ENCODE data around the gene CDH13.

The CDH13 gene

DNA sequence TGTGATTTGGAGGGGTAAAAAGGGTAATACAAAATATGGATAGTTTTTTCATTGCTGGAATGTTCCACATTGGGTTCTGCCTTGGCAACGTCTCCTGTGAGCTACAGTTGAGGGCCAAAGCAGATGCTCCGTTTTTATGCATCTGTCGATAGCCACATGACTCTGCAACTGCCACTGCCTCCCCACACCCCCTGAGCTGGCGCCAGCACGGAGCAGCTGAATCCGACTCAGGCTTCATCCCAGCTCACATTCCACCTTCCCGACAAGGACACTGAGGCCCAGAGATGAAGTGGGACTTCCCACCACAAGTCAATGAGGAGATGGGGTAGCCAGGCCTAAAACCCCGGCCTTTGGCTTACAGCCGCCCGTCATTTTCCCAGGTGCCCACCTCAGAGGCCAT, 334.1 kb downstream of the CDH13 start:
- no peak for DNase-seq

DNA sequence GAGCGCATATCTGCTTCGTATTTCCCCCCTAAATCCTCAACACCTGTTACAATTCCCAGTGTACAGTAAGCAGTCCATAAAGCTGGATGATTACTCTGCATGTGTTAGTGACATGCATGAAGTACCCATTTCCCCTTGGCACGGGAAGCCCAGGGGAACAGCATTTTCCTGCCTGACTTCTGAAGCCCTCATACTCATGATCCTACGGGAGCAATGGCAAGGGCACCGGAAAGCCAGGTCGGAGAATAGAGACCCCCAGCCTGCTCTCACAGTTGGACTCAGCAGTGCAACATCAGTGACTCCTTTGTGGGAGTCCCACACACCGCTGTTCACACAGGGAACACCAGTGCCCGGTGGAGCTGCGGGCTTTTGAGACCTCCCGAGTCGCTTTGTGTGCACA, 336.9 kb downstream of the CDH13 start:
- DNase-seq = peak; percentile 61

DNA sequence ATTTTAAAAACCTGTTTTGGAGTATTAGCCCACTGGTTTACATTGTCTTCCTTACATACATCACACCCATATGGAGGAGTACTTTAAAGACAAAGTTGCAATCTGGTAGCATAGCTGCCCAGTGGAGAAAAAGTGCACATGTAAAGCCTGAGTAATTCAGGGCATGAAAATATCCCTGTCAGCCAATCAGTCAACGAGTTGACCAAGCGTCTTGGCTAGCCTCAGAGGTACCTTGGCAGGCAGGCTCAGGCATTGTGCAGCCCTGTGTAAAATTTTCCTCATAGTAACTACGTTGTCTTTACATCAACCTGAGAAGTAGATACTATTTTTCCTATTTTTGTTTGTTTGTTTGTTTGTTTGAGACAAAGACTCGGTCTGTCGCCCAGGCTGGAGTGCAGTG, 339.0 kb downstream of the CDH13 start:
- no peak for DNase-seq

DNA sequence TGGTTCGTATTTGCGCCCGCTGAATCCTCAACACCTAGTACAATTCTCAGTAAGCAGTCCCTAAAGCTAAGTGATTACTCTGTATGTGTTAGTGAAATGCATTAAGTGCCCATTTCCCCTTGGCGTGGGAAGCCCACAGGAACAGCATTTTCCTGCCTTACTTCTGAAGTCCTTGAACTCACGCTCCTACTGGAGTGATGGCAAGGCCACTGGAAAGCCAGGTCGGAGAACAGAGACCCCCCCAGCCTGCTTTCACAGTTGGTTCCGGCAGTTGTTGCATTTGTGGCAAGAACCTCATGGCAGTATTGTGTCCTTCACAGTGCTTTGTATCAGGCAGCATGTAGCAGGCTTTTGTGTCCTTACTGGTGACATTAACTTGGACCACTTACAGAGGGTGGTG, 340.7 kb downstream of the CDH13 start:
- DNase-seq = no peak

DNA sequence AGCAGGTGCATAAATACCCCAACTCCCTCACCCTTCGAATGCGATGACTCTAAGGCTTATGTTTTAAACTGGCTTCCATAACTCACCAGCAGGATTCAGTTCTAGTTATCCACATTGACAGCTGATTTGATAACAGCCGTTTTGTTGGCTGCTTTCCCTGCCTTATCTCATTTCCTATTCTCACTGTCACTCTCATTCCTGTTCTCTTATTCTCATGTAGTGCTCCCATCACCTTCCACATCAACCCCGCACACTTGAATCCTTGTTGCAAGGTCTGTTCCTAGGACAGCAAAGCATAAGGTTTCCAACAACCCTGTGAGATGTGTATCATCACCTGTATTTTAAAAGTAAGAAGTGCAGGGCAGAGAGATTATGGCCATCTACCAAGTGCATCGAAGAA, 344.4 kb downstream of the CDH13 start:
- DNase-seq = no peak

GRCh38 chr16:82972331-82972919, 345.7 kb downstream of the CDH13 start:
- no peak for DNase-seq

GRCh38 chr16:82979406-82980111, 352.8 kb downstream of the CDH13 start:
- no peak for DNase-seq

DNA sequence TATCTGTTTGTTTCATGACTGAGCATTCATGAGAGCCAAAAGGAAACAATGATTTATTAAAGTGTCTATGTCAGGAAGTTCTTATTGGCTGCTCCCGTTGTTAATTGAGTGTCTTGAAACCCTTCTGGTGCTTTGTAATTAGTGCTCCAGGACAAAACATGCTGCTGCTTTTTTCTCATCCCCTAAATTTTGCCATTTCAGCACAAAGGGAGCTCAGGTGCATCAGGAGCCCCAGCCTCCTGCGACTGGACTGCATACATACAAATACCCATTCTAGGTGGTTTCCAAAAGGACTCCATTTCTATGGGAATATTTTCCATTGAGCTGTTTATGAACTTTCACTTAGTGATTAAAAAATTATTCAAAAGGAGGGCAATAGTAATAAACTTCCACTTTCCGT, 354.0 kb downstream of the CDH13 start:
- DNase-seq = no peak

DNA sequence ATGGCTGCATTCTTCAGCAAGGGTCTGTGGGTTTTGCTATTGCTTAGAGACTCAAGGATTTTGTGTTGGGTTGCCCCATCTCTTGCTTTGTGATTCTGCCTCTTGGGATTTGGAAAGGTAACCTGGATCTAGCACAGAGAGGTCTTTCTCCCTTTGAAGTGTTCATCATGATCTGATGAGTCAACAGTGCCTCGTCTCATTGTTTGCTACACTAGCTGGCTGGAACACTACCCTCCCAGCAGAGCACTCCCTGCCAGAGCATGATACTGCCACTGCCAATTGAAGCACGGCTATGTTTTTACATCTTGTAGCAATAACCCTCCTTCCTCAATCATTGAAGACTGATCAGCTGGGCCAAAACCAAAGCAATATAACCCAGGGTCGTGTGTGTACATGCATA, 361.0 kb downstream of the CDH13 start:
- DNase-seq = no peak

GRCh38 chr16:82990155-82990554, 363.4 kb downstream of the CDH13 start:
- DNase-seq = no peak

DNA sequence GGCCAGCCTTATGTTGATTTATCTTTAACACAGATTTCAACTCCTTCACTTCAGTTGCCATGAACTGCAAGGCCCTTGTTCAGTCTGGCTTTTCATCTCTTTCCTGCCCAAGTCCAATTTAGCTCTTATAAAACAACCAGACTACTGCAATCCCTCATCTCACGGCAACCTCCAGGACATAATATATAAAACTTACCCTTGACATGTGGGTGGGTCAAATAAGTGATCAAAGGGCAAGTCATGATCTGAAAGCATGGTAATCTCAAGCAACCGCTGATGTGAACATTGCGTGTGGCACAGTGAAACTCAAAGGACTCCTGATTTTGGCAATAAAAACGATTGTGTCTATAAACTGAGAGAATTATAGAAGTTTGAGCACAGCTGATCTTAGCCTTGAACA, 364.6 kb downstream of the CDH13 start:
- no peak for DNase-seq

DNA sequence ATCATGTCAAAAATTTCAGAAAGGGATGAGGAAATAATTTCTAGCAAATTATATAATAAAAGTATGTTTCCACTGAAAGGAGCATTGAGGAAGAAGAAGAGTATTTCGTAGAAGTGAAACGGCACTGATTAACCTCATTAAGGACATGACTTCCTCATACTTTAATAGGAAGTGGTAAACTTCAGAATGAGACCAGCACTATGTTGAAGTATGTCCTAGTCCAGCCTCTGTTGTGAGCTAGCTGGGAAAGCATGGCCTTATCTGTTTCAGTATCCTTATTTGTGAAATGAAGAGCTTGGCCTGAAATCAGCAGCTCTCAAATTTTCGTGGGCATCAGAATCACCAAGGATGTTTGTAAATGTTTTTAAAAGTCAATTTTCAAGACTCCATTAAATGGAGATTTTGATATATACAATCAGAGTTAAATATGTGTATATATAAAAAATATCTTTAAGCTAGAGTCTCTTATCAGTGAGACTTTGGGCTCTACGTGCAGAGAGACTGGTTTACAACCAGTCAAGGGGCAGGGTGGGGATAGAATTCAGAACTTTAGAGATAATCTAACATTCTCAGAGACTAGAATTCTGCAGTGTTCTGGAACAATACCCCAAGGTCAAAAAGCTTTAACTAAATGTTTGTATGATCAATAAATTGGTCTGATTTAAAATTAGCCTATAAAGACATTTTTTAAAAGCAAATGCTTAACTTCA, 365.4 kb downstream of the CDH13 start:
- no peak for DNase-seq

DNA sequence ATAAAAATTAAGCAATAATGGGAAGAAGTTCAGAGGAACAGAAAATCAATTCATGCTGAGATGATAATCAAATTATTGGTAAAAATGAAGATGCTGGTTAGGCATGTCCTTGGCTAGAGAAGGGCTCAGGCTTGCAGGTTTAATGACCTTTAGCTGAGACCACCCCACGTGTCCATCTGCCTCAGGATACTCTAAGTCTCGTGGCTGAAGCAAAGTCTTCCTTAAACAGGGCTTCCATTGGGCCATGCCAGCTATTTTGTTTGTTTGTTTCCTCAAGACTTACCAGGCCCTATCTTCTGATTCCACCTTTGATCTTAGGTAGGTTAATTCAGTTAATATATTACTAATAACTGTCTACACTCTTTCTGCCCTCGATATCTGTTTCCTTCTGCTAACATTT, 366.0 kb downstream of the CDH13 start:
- DNase-seq = no peak

DNA sequence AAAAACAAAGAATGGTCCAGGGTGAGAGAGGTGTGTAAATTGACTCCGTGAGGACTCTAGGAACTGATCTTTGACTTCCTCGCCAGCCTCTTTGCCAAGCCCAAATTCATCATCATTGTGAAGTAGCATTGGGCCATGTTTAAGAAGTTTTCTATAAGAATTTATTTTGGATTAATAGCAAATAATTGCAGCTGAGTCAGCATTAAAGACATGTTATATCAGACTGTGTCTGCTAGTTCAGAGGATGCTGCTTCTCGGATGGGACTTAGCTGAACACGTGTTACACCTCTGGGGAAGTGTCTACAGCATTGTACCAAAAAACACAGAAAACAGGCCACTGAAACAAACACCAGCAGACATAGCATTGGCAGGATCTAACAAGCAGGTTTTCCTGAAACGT, 366.6 kb downstream of the CDH13 start:
- no peak for DNase-seq

- peak; percentile 86 for DNase-seq
Measured at GRCh38 chr16:82993926-82994325, 367.2 kb downstream of the CDH13 start.

- no peak for DNase-seq
Measured at GRCh38 chr16:82995286-82995923, 368.6 kb downstream of the CDH13 start.

GRCh38 chr16:82995924-82996441, 369.2 kb downstream of the CDH13 start:
- DNase-seq = no peak

DNA sequence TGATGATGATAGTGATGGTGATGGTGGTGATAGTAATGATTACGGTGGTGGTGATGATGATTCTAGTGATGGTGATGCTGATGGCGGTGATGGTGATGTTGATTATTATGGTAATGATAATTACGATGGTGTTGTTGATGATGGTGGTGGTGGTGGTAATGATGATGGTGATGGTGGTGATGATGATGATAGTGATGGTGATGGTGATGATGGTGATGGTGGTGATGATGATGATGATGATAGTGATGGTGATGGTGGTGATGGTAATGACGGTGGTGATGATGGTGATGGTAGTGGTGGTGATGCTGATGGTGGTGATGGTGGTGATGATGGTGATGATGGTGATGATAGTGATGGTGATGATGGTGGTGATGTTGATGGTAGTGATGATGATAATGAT, 370.0 kb downstream of the CDH13 start:
- DNase-seq = no peak

DNA sequence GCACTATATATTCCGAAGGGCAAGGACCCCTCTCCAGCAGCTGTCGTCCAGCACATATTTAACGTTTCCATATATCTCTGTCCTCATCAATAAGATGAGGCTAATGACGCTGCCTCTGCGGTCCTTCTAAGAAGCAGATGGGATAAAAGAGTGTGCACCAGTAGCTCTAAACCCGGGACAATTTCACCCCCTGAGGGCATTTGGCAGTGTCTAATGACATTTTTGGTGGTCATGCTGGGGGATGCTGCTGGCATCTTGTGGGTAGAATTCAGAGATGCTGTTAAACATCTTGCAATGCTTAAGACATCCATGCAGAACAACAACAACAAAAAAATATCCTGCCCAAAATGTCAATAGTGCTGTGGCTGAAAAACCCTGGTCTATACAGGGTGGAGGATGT, 372.9 kb downstream of the CDH13 start:
- DNase-seq = no peak

DNA sequence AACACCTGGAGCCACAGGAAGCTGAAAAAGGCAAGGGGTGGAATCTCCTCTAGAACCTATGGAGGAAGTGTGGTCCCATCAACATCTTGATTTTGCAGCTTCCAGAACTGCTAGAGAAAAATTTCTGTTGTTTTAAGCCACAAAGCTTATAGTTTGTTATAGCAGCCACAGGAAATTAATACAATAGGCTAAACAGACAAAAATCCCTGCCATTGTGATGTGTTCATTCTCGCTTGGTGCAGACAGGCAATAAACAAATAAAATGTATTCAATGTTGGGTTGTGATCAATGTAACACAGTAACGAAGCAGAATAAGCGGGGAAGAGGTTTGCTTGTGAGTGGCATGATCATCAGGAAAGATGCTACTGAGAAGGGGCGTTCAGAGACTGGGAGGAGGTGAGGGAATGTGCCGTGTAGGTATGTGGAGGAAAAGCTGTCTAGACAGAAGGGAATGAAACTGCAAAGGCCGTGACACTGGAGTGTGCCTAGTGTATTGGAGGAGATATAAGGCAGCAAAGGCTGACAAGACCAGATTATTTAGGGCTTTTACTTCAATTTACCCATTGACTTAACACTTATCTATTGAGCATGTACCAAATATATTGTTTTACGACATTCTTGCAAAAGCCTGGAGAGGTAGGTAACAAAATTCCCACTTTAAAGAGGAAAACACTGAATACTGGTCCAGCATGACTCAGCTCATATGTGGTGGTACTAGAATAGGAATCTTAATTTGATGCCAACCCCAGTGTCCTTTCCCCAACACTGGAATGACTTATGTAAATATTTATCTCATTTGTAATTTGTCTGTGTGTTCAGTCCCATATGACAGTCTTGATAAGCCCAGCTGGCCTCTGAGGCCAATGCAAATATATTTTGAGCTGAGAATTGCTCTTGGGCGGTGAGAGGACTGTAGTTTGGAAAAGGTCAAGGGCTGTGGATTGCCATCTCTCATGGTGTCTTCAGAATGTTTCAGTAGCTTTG, 375.9 kb downstream of the CDH13 start:
- no peak for DNase-seq

- DNase-seq = no peak
Measured at GRCh38 chr16:83004868-83005652, 378.3 kb downstream of the CDH13 start.
